ENCODE results near the gene CHD9NB.
A peak's percentile ranks its signal among the peaks of the same experiment; 100 is the strongest.
"Not testable (repeated sequence)": the region's sequence is repeated elsewhere in the genome, so short reads cannot be mapped to it uniquely, and the experiment has no call there.

CHD9NB gene

GRCh38 chr16:53057658-53058057, 5.0 kb upstream of the CHD9NB start:
- DNase-seq (ENCODE audit: low read depth, low spot score) = no peak

- DNase-seq (ENCODE audit: low read depth, low spot score) = no peak
Observed at GRCh38 chr16:53056392-53056881, 3.7 kb upstream of the CHD9NB start.

GRCh38 chr16:53055541-53056391, 3.1 kb upstream of the CHD9NB start:
- no peak for DNase-seq (ENCODE audit: low read depth, low spot score)

GRCh38 chr16:53054670-53055485, 2.2 kb upstream of the CHD9NB start, which contains the start of gene CHD9:
TSS of gene CHD9 (plus strand) at chr16:53054991. CDS start at chr16:53156090, 101,099 bp downstream.
- DNase-seq (ENCODE audit: low read depth, low spot score) = peak; percentile 30

- DNase-seq (ENCODE audit: low read depth, low spot score) = no peak
Observed at GRCh38 chr16:53053967-53054669, 1.4 kb upstream of the CHD9NB start.

GRCh38 chr16:53051255-53051654, 1.4 kb downstream of the CHD9NB start:
- DNase-seq (ENCODE audit: low read depth, low spot score) = not testable (repeated sequence)

- DNase-seq (ENCODE audit: low read depth, low spot score) = no peak
Observed at GRCh38 chr16:53048139-53048915, 4.4 kb downstream of the CHD9NB start.

GRCh38 chr16:53047515-53047914, 5.2 kb downstream of the CHD9NB start:
- not testable (repeated sequence) for DNase-seq (ENCODE audit: low read depth, low spot score)

GRCh38 chr16:53045341-53046220, 7.1 kb downstream of the CHD9NB start:
- no peak for DNase-seq (ENCODE audit: low read depth, low spot score)

- no peak for DNase-seq (ENCODE audit: low read depth, low spot score)
Observed at GRCh38 chr16:53043986-53044601, 8.6 kb downstream of the CHD9NB start.

GRCh38 chr16:53043428-53043831, 9.3 kb downstream of the CHD9NB start:
- no peak for DNase-seq (ENCODE audit: low read depth, low spot score)

GRCh38 chr16:53042235-53042701, 10.4 kb downstream of the CHD9NB start:
- no peak for DNase-seq (ENCODE audit: low read depth, low spot score)

GRCh38 chr16:53041320-53042051, 11.2 kb downstream of the CHD9NB start:
- no peak for DNase-seq (ENCODE audit: low read depth, low spot score)

GRCh38 chr16:53040788-53041187, 11.9 kb downstream of the CHD9NB start:
- no peak for DNase-seq (ENCODE audit: low read depth, low spot score)

- DNase-seq (ENCODE audit: low read depth, low spot score) = not testable (repeated sequence)
Observed at GRCh38 chr16:53036711-53037110, 16.0 kb downstream of the CHD9NB start.

- no peak for DNase-seq (ENCODE audit: low read depth, low spot score)
Observed at GRCh38 chr16:53036066-53036465, 16.6 kb downstream of the CHD9NB start.

- DNase-seq (ENCODE audit: low read depth, low spot score) = no peak
Observed at GRCh38 chr16:53035176-53035942, 17.3 kb downstream of the CHD9NB start.

- DNase-seq (ENCODE audit: low read depth, low spot score) = no peak
Observed at GRCh38 chr16:53034306-53034705, 18.4 kb downstream of the CHD9NB start.

Measured in activated CD4-positive, CD25-positive, alpha-beta regulatory T cell treated with anti-CD3 and anti-CD28 coated beads, Interleukin-2, amount 50 U/mL, for 16 hours (primary cell).